NOMO-1 treated with DMSO at 0.1 percent for 48 hours (cell line): Measurements from ENCODE around the gene PRR36.

Experiments
- DNase-seq: peaks from one replicate; lab custom pipeline; 2025; ENCODE audit not compliant: unreplicated experiment; lab: John Stamatoyannopoulos, UW

PRR36 gene

GRCh38 chr19:7820588-7820987, 53.6 kb downstream of the PRR36 start:
- DNase-seq = no peak

GRCh38 chr19:7819337-7819736, 54.9 kb downstream of the PRR36 start:
- DNase-seq = no peak

- DNase-seq = no peak
These were observed 55.4 kb downstream of the PRR36 start for GRCh38 chr19:7818806-7819205.
